ENCODE measurements around the gene FAM120A. TPM values are rescaled to one million over a fixed set of nuclear protein-coding genes. Genes with fewer than 3 reads are reported as not detected.
A peak's percentile ranks its signal among the peaks of the same experiment; 100 is the strongest.

FAM120A gene
- polyA plus RNA-seq, 1 experiment, result 83.7 TPM

- ChIA-PET CTCF (interaction anchor here (0.8 to 3.5 kb wide), 3 partner anchors 16 to 450 kb away, joined by 4 to 63 read pairs (median 5); no protein-coding TSS in a partner anchor), POLR2A (interaction anchor here (1.2 to 1.6 kb wide), 3 partner anchors 10 to 113 kb away, joined by 3 to 11 read pairs (median 8); no protein-coding TSS in a partner anchor)
Observed at GRCh38 chr9:93453047-93453914, 1.8 kb downstream of the FAM120A start, which contains the start of gene FAM120AOS. FAM120AOS (minus strand) TSS chr9:93453581; CDS start chr9:93452709, 872 bp downstream.

GRCh38 chr9:93456022-93456421, 4.5 kb downstream of the FAM120A start:
- H3K4me3 ChIP-seq (ENCODE audit: low read depth, low read length), result no peak overlapping the region
- ChIA-PET CTCF (interaction anchor here (3.1 kb wide), 1 partner anchor 110 kb away, joined by 28 read pairs; no protein-coding TSS in a partner anchor), POLR2A (no interaction called here)
- no peaks in the 10 kb centered on the region; the same call in 1 of the 2 replicates for H3K9me3 ChIP-seq (ENCODE audit: control insufficient read depth, insufficient read depth, low read length)
- no peak for DNase-seq (ENCODE audit: low read depth, low spot score)
- H3K27ac ChIP-seq (ENCODE audit: low read depth, low read length), result no peak overlapping the region
- TF ChIP-seq CTCF (IDR thresholded peaks at IDR 0.05; ENCODE audit: low read depth, low read length), result no peak
- H3K27me3 ChIP-seq (ENCODE audit: control insufficient read depth, insufficient read depth, low read length), result no peaks in the 10 kb centered on the region

More at GRCh38 chr9:93453047-93453914, 1.8 kb downstream of the FAM120A start, which contains the start of gene FAM120AOS:
- Histone ChIP-seq H3K9me3 (ENCODE audit: control insufficient read depth, insufficient read depth, low read length) (no peaks in the 10 kb centered on the region; the same call in 1 of the 2 replicates), H3K27me3 (ENCODE audit: control insufficient read depth, insufficient read depth, low read length) (no peaks in the 10 kb centered on the region), H3K4me3 (ENCODE audit: low read depth, low read length) (peak within 1 kb of the TSS; percentile 84), H3K27ac (ENCODE audit: low read depth, low read length) (peak within 1 kb of the TSS; percentile 61)
- TF ChIP-seq CTCF (IDR thresholded peaks at IDR 0.05; ENCODE audit: low read depth, low read length), result no peak
- peak; percentile 91 for DNase-seq (ENCODE audit: low read depth, low spot score)

GRCh38 chr9:93456504-93456903, 5.0 kb downstream of the FAM120A start:
- no peak for DNase-seq (ENCODE audit: low read depth, low spot score)
- Histone ChIP-seq H3K9me3 (ENCODE audit: control insufficient read depth, insufficient read depth, low read length) (no peaks in the 10 kb centered on the region; the same call in 1 of the 2 replicates), H3K27me3 (ENCODE audit: control insufficient read depth, insufficient read depth, low read length) (no peaks in the 10 kb centered on the region), H3K27ac (ENCODE audit: low read depth, low read length) (no peak overlapping the region), H3K4me3 (ENCODE audit: low read depth, low read length) (no peak overlapping the region)
- ChIA-PET POLR2A (no interaction called here), CTCF (interaction anchor here (3.1 kb wide), 1 partner anchor 109 kb away, joined by 28 read pairs; no protein-coding TSS in a partner anchor)
- TF ChIP-seq CTCF (IDR thresholded peaks at IDR 0.05; ENCODE audit: low read depth, low read length), result no peak

GRCh38 chr9:93457006-93457405, 5.5 kb downstream of the FAM120A start:
- ChIA-PET CTCF (interaction anchor here (0.6 to 3.1 kb wide), 3 partner anchors 10 to 612 kb away, joined by 3 to 28 read pairs (median 5); no protein-coding TSS in a partner anchor), POLR2A (no interaction called here)
- no peak for DNase-seq (ENCODE audit: low read depth, low spot score)
- no peaks in the 10 kb centered on the region for H3K27me3 ChIP-seq (ENCODE audit: control insufficient read depth, insufficient read depth, low read length)
- no peaks in the 10 kb centered on the region; the same call in 1 of the 2 replicates for H3K9me3 ChIP-seq (ENCODE audit: control insufficient read depth, insufficient read depth, low read length)
- no peak overlapping the region for H3K4me3 ChIP-seq (ENCODE audit: low read depth, low read length)
- no peak for TF ChIP-seq CTCF (IDR thresholded peaks at IDR 0.05; ENCODE audit: low read depth, low read length)
- H3K27ac ChIP-seq (ENCODE audit: low read depth, low read length), result no peak overlapping the region

- no peak for DNase-seq (ENCODE audit: low read depth, low spot score)
- ChIA-PET POLR2A (no interaction called here), CTCF (no interaction called here)
- no peak overlapping the region for H3K4me3 ChIP-seq (ENCODE audit: low read depth, low read length)
- H3K27me3 ChIP-seq (ENCODE audit: control insufficient read depth, insufficient read depth, low read length), result no peaks in the 10 kb centered on the region
- no peaks in the 10 kb centered on the region for H3K9me3 ChIP-seq (ENCODE audit: control insufficient read depth, insufficient read depth, low read length)
- no peak for TF ChIP-seq CTCF (IDR thresholded peaks at IDR 0.05; ENCODE audit: low read depth, low read length)
- no peak overlapping the region for H3K27ac ChIP-seq (ENCODE audit: low read depth, low read length)
Observed at GRCh38 chr9:93458712-93459111, 7.2 kb downstream of the FAM120A start.

Data from AG04450 (cell line).